Gastrocnemius medialis (tissue), 4 donors: Measurements from ENCODE around the gene KIF13A. TPM values are rescaled to one million over a fixed set of nuclear protein-coding genes. Genes with fewer than 3 reads are reported as not detected.
A peak's percentile ranks its signal among the peaks of the same experiment; 100 is the strongest.

Source experiments
- ATAC-seq, 2 donors: fragments of 150-250 bp; one replicate each; pipeline ENCODE4 v1.9.1; 2016
- DNase-seq, 2 donors: peaks; one replicate each; pipeline ENCODE4 v3.0.0-alpha.2; 2019
- H3K27ac ChIP-seq, 4 donors: fragments of 200-600 bp; sonication (generic); 1 replicate in 1 of 4; 2 replicates in 3 of 4; pipeline ENCODE4 v1.5.1; 2016 to 2018; ENCODE audit warnings: mild to moderate bottlenecking in 2 of 4, moderate library complexity in 1 of 4
- H3K27me3 ChIP-seq, 3 donors: fragments of 200-600 bp; sonication (generic) in 2 of 3; 1 replicate in 1 of 3; 2 replicates in 2 of 3; pipeline versions ENCODE4 v1.5.1 to v1.6.0; 2016 to 2019; ENCODE audit warnings: mild to moderate bottlenecking in 1 of 3, moderate library complexity in 1 of 3
- H3K36me3 ChIP-seq, 2 donors: fragments of 200-600 bp; sonication (generic) in 1 of 2; one replicate each; pipeline ENCODE4 v1.5.1; 2017 to 2018
- H3K4me1 ChIP-seq, 2 donors: fragments of 200-600 bp; sonication (generic) in 1 of 2; one replicate each; pipeline ENCODE4 v1.5.1; 2016 to 2017; ENCODE audit warnings: mild to moderate bottlenecking in 2 of 2
- H3K4me3 ChIP-seq, 4 donors: fragments of 200-600 bp; sonication (generic) in 3 of 4; 1 replicate in 1 of 4; 2 replicates in 3 of 4; pipeline ENCODE4 v1.5.1; 2016 to 2019; ENCODE audit warnings: mild to moderate bottlenecking in 2 of 4
- H3K9me3 ChIP-seq, 3 donors: fragments of 200-600 bp; sonication (generic) in 2 of 3; 1 replicate in 1 of 3; 2 replicates in 2 of 3; pipeline ENCODE4 v1.5.1; 2016 to 2019
- POLR2A ChIP-seq, 2 donors: fragments of 450-650 bp; IDR thresholded peaks; one replicate each; pipeline ENCODE4 v1.6.1; 2017; ENCODE audit warnings: antibody characterized with exemption in 2 of 2, mild to moderate bottlenecking in 2 of 2, moderate library complexity in 2 of 2
- in situ Hi-C, 4 donors: fragments of 200-750 bp; cut with MboI; loops; one replicate each; pipeline versions ENCODE4 v1.15.0 to v1.8.0; 2017; ENCODE audit warnings: low sequenced_read_pairs in 4 of 4
- intact Hi-C: fragments of 100-400 bp; cut with DNase I; formaldehyde crosslinking; loops from one replicate; pipeline ENCODE4 v1.15.1; 2023; ENCODE audit warnings: low total_unique reads
- total RNA-seq, 4 donors: library from RNA; depleted of rRNA; stranded (reverse); fragments of >200 nt; gene quantifications; one replicate each; pipeline versions ENCODE4 v1.1.0 to v1.2.3, GENCODE V29; 2016
- TF ChIP-seq, protein P1 (sequence below), 5 experiments: fragments of 450-650 bp in 3 of 5; fragments of 200-600 bp in 2 of 5; sonication (generic) in 2 of 5; IDR thresholded peaks in 4 of 5; conservative IDR thresholded peaks in 1 of 5; 1 replicate in 4 of 5; 2 replicates in 1 of 5; pipeline ENCODE4 v1.5.1; 2016 to 2019; ENCODE audit warnings: antibody characterized with exemption in 5 of 5, mild to moderate bottlenecking in 3 of 5, moderate library complexity in 3 of 5

KIF13A gene
- total RNA-seq, 4 donors from 2014 or later, result 47.4 to 72.9 (median 63.8) TPM

DNA sequence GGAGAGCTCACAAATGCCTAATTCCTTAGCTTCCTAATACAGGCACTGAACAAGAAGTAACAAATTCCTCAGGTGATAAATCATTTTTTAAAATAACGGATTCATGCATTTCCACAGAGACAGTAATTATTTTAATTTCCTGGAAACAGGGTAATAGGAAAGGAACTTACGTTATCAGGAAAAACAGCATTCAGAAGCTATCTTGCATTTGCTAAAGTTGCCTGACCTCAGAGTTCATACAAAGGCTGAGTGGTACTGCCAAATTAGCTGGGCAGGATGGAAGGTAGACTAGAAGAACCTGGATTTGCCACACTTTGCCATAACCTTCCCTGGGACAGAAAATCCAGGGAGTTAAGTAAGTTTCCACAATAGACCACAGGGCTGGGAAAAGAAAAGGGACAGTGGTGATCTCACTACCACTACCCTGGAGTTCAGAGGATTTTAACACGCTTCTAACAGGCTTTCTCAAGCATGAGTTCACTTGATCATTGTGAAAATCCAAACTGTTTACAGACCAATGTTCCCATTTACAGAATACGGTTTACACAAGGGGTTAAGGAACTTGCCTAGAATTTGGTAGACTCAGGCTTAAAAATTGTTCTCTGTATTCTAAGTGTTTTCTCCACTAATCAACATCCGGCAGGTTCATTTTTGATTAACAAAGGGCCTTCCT is 57.0 kb downstream of the KIF13A start:
- Histone ChIP-seq H3K9me3 (no peaks in the 10 kb centered on the region), H3K4me1 (peaks cover 71 to 81% of the 10 kb centered on the region in 2 donors), H3K36me3 (no peaks in the 10 kb centered on the region), H3K4me3 (no peak overlapping the region), H3K27me3 (no peaks in the 10 kb centered on the region), H3K27ac (peak overlapping the region; percentile 72 to 79 (median 76))
- ATAC-seq (peak in 1 of 2 donors; percentile 44), DNase-seq (no peak)
- TF ChIP-seq, protein P1, sequence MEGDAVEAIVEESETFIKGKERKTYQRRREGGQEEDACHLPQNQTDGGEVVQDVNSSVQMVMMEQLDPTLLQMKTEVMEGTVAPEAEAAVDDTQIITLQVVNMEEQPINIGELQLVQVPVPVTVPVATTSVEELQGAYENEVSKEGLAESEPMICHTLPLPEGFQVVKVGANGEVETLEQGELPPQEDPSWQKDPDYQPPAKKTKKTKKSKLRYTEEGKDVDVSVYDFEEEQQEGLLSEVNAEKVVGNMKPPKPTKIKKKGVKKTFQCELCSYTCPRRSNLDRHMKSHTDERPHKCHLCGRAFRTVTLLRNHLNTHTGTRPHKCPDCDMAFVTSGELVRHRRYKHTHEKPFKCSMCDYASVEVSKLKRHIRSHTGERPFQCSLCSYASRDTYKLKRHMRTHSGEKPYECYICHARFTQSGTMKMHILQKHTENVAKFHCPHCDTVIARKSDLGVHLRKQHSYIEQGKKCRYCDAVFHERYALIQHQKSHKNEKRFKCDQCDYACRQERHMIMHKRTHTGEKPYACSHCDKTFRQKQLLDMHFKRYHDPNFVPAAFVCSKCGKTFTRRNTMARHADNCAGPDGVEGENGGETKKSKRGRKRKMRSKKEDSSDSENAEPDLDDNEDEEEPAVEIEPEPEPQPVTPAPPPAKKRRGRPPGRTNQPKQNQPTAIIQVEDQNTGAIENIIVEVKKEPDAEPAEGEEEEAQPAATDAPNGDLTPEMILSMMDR (IDR thresholded peaks at IDR 0.05 in 4 of 5, conservative IDR thresholded peaks at IDR 0.05 in 1 of 5), result no peak
- in situ Hi-C loops (no loop called here), intact Hi-C loops (loop anchor here (5.0 kb wide), 2 partner anchors 42 to 57 kb away; partner anchors contain the start of gene KIF13A)

DNA sequence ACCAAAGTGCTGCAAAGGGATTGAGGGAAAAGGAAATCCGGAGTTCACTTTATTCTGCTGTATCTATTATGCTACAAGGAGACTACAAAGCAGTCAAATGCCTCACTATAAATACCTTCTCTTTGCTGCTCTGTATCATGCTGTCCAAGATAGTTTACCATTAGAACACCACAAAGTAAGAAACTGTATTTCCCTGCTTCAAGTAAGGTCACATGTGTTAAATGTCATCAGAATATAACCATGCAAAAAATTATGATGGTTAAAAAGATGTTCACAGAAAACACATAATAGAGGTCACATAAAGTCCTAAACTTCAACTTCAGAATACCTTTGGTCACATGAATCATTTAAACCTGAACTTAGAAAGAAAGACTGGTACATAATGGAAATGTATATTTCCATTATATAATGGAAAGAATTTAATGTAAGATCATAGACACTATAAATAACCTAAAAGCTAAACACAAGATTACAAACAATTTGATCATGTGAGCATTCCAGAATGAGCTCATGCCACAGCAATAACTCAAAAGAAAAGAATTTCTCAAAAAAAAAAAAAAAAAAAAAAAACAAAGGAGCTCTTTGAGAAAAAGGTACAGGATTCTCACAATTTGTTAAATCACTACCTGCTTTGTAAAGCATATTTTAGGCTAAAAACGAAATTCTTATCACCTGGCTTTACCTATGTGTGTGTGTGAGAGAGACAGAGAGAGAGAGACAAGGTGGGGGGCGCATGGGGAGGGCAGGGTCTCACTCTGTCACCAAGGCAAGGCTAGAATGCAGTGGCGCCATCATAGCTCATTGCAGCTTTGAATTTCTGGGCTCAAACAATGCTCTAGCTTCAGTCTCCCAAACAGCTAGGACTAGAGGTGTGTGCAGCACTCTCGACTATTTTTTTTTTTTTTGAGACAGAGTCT is 58.7 kb downstream of the KIF13A start:
- in situ Hi-C loops, result no loop called here
- H3K4me1 ChIP-seq, result peaks cover 79 to 81% of the 10 kb centered on the region in 2 donors
- no peaks in the 10 kb centered on the region for H3K27me3 ChIP-seq
- peak overlapping the region; percentile 72 to 79 (median 76) for H3K27ac ChIP-seq
- TF ChIP-seq POLR2A (IDR thresholded peaks at IDR 0.05), result no peak
- TF ChIP-seq, protein P1 (IDR thresholded peaks at IDR 0.05 in 4 of 5, conservative IDR thresholded peaks at IDR 0.05 in 1 of 5), result no peak
- H3K9me3 ChIP-seq, result no peaks in the 10 kb centered on the region
- no peak for DNase-seq
- intact Hi-C loops, result no loop called here
- H3K4me3 ChIP-seq, result no peak overlapping the region
- H3K36me3 ChIP-seq, result no peaks in the 10 kb centered on the region
- no peak for ATAC-seq

DNA sequence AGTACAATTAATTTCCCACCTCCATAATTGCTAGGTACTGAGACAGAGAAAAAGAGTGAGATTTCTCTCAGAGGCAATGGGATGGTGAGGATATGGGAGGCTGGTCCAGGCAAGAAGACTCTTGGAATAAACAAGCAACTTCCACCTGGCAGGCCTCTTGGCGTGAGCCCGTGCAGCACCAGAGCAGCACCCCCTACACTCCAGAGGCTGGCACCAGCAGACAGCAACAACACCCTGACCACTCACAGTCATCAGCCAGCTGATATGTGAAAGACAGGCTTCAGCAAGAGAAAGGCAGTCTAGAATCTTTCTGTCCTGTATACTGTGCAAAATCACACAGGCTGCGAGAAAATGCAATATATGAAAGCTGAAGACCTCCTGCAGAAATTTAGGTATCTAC is 59.7 kb downstream of the KIF13A start:
- TF ChIP-seq, protein P1 (IDR thresholded peaks at IDR 0.05 in 4 of 5, conservative IDR thresholded peaks at IDR 0.05 in 1 of 5), result no peak
- no peak for TF ChIP-seq POLR2A (IDR thresholded peaks at IDR 0.05)
- Histone ChIP-seq H3K9me3 (no peaks in the 10 kb centered on the region), H3K36me3 (no peaks in the 10 kb centered on the region), H3K4me3 (no peak overlapping the region), H3K4me1 (peaks cover 78 to 81% of the 10 kb centered on the region in 2 donors), H3K27ac (peak overlapping the region; percentile 17 to 79 (median 74)), H3K27me3 (no peaks in the 10 kb centered on the region)
- no peak for ATAC-seq
- intact Hi-C loops, result no loop called here
- in situ Hi-C loops, result no loop called here
- no peak for DNase-seq

DNA sequence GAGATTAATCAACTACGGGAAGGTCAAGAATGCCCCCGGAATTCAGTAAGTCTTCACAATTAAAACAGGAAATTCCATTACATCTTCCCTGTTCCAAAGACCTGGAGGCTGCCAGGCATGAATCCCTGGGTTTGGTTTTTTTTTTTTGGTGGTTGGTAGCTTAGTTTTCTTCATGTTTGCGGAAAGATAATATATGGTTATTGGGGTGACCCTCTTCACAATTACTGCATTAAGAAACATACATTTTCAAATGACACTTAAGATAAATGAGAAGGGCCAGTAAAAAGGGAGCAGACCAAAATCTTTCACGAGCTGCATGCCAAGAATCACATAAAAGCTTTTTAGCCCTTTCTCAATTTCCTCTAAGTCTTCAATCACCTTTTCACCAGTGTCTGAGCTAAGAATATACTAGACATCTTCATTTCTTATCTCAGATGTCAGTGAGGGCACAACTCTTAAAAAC is 64.0 kb downstream of the KIF13A start:
- no peak for DNase-seq
- no peaks in the 10 kb centered on the region for H3K27me3 ChIP-seq
- TF ChIP-seq, protein P1 (IDR thresholded peaks at IDR 0.05 in 4 of 5, conservative IDR thresholded peaks at IDR 0.05 in 1 of 5), result no peak
- no peak for TF ChIP-seq POLR2A (IDR thresholded peaks at IDR 0.05)
- peaks cover 66 to 69% of the 10 kb centered on the region in 2 donors for H3K4me1 ChIP-seq
- no peaks in the 10 kb centered on the region for H3K9me3 ChIP-seq
- ATAC-seq, result peak in 1 of 2 donors; percentile 27
- H3K36me3 ChIP-seq, result no peaks in the 10 kb centered on the region
- intact Hi-C loops, result no loop called here
- peak overlapping the region; percentile 54 to 70 (median 58) for H3K27ac ChIP-seq
- in situ Hi-C loops, result no loop called here
- no peak overlapping the region for H3K4me3 ChIP-seq
